Measurements from ENCODE around the gene ACAP3. TPM values are rescaled to one million over a fixed set of nuclear protein-coding genes. Genes with fewer than 3 reads are reported as not detected.
A peak's percentile ranks its signal among the peaks of the same experiment; 100 is the strongest.

The ACAP3 gene
- total RNA-seq, 1 experiment from 2014 or later: 67.6 TPM

- Histone ChIP-seq H3K4me1 (ENCODE audit: insufficient read depth, low read length, poor library complexity, severe bottlenecking) (peaks cover 39% of the 10 kb centered on the region), H3K36me3 (ENCODE audit: insufficient read depth, low read length, poor library complexity, severe bottlenecking) (no peaks in the 10 kb centered on the region), H3K27me3 (replicated peaks; ENCODE audit: insufficient read depth, low read depth, low read length, poor library complexity) (no peaks in the 10 kb centered on the region), H3K27ac (ENCODE audit: low read depth, low read length, poor library complexity, severe bottlenecking) (peak overlapping the region; percentile 89), H3K4me3 (ENCODE audit: low read depth, low read length, poor library complexity, severe bottlenecking) (peak overlapping the region; percentile 88), H3K9me3 (ENCODE audit: low read depth, low read length, poor library complexity, severe bottlenecking) (no peaks in the 10 kb centered on the region)
- ChIA-PET POLR2A (ENCODE audit: low non-redundant PET) (interaction anchor here (0.5 to 0.6 kb wide), 2 partner anchors 124 to 184 kb away, joined by 4 to 5 read pairs; no protein-coding TSS in a partner anchor), CTCF (interaction anchor here (0.6 to 1.0 kb wide), 3 partner anchors 183 to 604 kb away, joined by 3 to 5 read pairs (median 3); no protein-coding TSS in a partner anchor)
- intact Hi-C loops (cut with micrococcal nuclease; ENCODE audit: unreplicated experiment): loop anchor here (5.0 to 10.0 kb wide), 2 partner anchors 183 to 281 kb away; partner anchors contain the start of gene AGRN
- no TSS peak for BruUV-seq (replicated peaks)
- DNase-seq (ENCODE audit: low spot score): peak; percentile 90
- TF ChIP-seq EZH2 (IDR thresholded peaks at IDR 0.05; ENCODE audit: borderline replicate concordance, low read depth, low read length, poor library complexity, severe bottlenecking): no peak
- no peak for TF ChIP-seq CTCF (conservative IDR thresholded peaks at IDR 0.05; ENCODE audit: low read depth, low read length)
Measured at GRCh38 chr1:1305300-1306069, 2.2 kb downstream of the ACAP3 start.

GRCh38 chr1:1304331-1305299 lies 3.1 kb downstream of the ACAP3 start:
- intact Hi-C loops (cut with micrococcal nuclease; ENCODE audit: unreplicated experiment): loop anchor here (5.0 to 10.0 kb wide), 2 partner anchors 182 to 280 kb away; partner anchors contain the start of gene AGRN
- DNase-seq (ENCODE audit: low spot score): peak; percentile 93
- POLR2A ChIA-PET (ENCODE audit: low non-redundant PET): interaction anchor here (0.5 to 0.6 kb wide), 2 partner anchors 123 to 184 kb away, joined by 4 to 5 read pairs; no protein-coding TSS in a partner anchor
- no TSS peak for BruUV-seq (replicated peaks)
- CTCF ChIA-PET: interaction anchor here (0.6 to 1.0 kb wide), 3 partner anchors 182 to 605 kb away, joined by 3 to 5 read pairs (median 3); no protein-coding TSS in a partner anchor
- Histone ChIP-seq H3K36me3 (ENCODE audit: insufficient read depth, low read length, poor library complexity, severe bottlenecking) (no peaks in the 10 kb centered on the region), H3K27ac (ENCODE audit: low read depth, low read length, poor library complexity, severe bottlenecking) (peak overlapping the region; percentile 89), H3K9me3 (ENCODE audit: low read depth, low read length, poor library complexity, severe bottlenecking) (no peaks in the 10 kb centered on the region), H3K27me3 (replicated peaks; ENCODE audit: insufficient read depth, low read depth, low read length, poor library complexity) (no peaks in the 10 kb centered on the region), H3K4me3 (ENCODE audit: low read depth, low read length, poor library complexity, severe bottlenecking) (peak overlapping the region; percentile 88), H3K4me1 (ENCODE audit: insufficient read depth, low read length, poor library complexity, severe bottlenecking) (peaks cover 34% of the 10 kb centered on the region)
- no peak for TF ChIP-seq CTCF (conservative IDR thresholded peaks at IDR 0.05; ENCODE audit: low read depth, low read length)
- no peak for TF ChIP-seq EZH2 (IDR thresholded peaks at IDR 0.05; ENCODE audit: borderline replicate concordance, low read depth, low read length, poor library complexity, severe bottlenecking)

GRCh38 chr1:1303736-1304135 lies 4.0 kb downstream of the ACAP3 start:
- Histone ChIP-seq H3K27ac (ENCODE audit: low read depth, low read length, poor library complexity, severe bottlenecking) (peak overlapping the region; percentile 89), H3K36me3 (ENCODE audit: insufficient read depth, low read length, poor library complexity, severe bottlenecking) (no peaks in the 10 kb centered on the region), H3K27me3 (replicated peaks; ENCODE audit: insufficient read depth, low read depth, low read length, poor library complexity) (no peaks in the 10 kb centered on the region), H3K4me3 (ENCODE audit: low read depth, low read length, poor library complexity, severe bottlenecking) (no peak overlapping the region), H3K9me3 (ENCODE audit: low read depth, low read length, poor library complexity, severe bottlenecking) (no peaks in the 10 kb centered on the region), H3K4me1 (ENCODE audit: insufficient read depth, low read length, poor library complexity, severe bottlenecking) (peaks cover 27% of the 10 kb centered on the region)
- intact Hi-C loops (cut with micrococcal nuclease; ENCODE audit: unreplicated experiment): loop anchor here (10.0 kb wide), 1 partner anchor 279 kb away; the partner anchor contains the start of gene AGRN
- POLR2A ChIA-PET (ENCODE audit: low non-redundant PET): no interaction called here
- TF ChIP-seq EZH2 (IDR thresholded peaks at IDR 0.05; ENCODE audit: borderline replicate concordance, low read depth, low read length, poor library complexity, severe bottlenecking): no peak
- TF ChIP-seq CTCF (conservative IDR thresholded peaks at IDR 0.05; ENCODE audit: low read depth, low read length): no peak
- CTCF ChIA-PET: no interaction called here
- no TSS peak for BruUV-seq (replicated peaks)
- no peak for DNase-seq (ENCODE audit: low spot score)
